K562 treated with DMSO at 1 percent for 4 hours (cell line): ENCODE measurements around the gene CBX1. TPM values are rescaled to one million over a fixed set of nuclear protein-coding genes. Genes with fewer than 3 reads are reported as not detected.

Experiments used
- total RNA-seq: library from RNA; unstranded; fragments of 300-600 nt; gene quantifications from 2 replicates; pipeline ENCODE4 v1.2.3, GENCODE V29; 2022; ENCODE audit not compliant: insufficient read depth

CBX1 gene
- 37.5 and 45.3 TPM in 2 replicates for total RNA-seq

DNA sequence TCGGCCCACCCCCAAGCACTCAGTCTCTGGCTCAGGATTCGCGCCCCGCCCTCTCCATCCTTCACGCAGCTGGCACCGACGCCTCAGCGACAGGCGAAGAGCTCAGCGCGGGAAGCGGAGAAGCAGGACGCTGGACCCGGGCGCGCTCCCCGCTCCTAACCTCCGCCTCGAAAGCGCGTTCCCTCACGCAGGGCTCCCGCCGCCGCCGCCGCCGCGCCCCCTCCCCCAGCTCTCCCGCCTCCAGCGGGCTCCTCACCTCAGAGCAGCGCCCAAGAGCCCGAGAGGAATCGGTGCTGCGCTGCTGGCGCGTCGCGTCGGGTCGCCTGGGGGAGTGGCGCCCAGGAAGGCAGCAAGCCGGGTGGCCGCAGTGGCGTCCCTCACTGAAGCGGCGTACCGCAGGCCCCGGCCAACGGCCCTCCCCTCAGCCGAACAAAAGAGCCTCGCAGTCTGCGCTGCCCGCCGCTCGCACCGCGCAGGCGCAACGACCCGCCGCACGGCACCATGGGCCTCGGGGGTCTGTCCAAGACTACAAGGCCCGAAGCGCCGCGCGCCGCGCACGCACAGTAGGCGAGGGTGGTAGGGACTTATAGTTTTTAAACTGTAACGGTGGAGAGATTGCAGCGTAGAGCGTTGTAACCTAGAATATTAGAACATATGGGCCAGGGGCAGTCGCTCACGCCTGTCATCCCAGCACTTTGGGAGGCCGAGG lies at the start of gene CBX1:
TSS of gene CBX1 (minus strand) at position 467 of the 709 bp plus-strand sequence. CDS start 24,474 bp downstream, outside the sequence.

DNA sequence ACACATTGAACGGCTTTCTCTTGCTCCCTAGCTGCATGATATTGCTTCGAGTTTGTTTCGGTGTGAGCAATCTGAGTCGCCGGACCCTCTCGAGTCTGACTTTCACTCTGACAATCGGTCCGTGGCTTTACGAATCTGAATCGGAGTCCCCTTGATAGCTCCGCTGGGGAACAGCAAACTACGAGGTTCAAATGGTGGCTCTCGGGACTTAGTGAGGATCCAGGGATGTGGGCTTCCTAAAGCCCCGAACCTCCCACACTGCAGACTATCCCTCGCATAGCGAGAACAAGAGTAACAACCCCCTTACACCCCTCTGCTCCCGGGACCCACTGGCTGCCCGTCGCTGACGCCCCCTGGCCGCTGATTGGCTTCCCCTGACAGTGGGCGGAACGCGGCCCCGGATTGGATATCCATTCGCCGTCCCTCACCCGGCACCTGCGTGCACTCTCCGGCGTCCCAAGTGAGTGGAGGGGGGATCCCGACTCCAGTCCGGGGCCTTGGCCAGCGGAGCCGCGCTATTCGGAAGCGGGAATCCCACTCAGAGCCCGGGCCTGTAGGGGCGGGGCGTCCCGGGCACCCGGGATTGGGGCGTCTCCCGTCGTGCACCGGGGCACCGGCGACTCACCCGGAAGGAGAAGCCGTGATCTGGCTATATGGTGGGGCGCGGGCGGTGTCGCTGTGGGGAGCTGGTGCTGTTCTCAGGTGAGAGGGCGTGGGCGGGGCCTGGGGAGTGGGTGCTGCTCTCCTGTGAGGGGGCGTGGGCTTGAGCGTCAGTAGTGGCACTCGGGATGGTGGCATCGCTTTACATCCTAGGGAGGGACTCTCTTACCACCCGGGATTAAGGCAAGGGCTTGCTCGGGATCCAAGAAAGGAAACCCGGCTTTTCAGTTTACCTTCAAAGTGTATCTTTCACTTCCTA lies 6.1 kb upstream of the CBX1 start, which contains the start of gene SNX11:
TSS of gene SNX11 (plus strand) at position 630 of the 919 bp plus-strand sequence. CDS start 4,278 bp downstream, outside the sequence.

DNA sequence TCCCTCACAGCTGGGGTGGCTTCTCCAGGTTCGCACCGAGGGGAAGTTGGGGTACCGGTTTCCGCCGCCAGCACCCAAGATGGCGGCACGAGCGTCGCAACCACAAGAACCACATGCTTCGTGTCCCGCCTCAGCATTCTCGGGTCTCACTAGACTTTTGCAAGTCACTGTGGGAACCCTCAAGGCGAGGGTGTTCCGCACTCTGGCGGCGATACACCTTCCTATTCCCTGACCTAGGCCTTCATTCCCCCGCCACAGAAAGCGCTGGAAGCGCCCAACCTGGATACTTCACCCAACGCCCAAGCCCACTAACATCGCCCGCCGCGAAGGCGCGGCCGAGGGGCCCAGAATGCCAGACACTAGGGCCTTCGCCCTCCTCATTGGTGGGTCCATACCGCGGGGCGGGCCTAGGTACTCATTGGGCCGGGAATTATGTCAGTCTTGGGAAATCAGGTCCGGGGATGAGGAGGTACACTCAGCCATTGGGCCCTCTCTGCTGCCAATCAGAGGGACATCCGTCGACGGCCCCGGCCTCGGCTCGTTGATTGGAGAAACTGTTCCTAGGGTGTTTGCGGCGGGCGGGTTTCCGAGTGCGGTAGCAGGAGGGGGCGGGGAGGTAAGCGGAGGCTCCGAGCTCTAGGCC lies 53.4 kb downstream of the CBX1 start, which contains the start of gene NFE2L1:
TSS of gene NFE2L1 (plus strand) at position 619 of the 643 bp plus-strand sequence. CDS start 2,760 bp downstream, outside the sequence.

DNA sequence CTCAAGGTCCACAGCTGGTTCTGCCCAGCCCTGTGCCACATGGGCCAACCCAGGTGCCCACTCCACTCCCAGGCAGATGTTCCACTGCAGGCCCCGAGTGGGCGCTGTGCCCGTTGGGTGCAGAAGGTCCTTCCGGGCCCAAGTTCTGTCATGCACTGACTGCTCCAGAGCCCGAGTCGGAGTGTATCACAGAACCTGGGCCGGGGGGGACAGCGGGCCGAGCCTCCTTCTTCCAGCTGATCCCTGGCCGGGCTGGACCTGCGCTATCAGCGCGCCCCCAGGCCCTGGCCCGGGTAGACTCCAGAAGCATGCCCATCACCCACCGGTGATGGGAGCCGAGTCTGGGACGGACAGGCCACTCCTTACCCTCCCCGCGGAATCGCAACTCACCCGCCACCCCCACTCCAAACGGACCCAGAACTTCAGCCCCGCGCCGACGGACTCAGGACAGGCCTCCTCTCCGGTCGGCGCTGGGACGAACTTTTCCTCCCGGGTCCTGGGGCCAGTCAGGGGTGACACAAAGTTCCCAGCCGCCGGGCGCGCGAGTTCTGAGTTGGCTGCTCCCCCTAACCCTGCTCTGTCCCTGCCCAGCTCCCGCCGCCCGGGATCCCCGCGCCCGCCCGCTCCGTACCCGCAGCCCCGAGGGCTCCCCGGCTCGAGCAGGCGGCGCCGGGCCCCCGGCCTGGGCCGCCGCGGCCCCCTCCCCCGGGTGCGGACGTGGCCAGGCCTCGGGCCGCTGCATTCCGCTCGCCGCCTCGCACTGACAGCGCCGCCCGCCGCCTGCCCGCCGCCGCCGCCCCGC lies 64.0 kb downstream of the CBX1 start, which contains the start of gene COPZ2:
TSS of gene COPZ2 (minus strand) at position 762 of the 802 bp plus-strand sequence. CDS start at position 742, 20 bp downstream.

Other genes starting within 250 kb of the CBX1 start
- 14.9 and 15.0 TPM in 2 replicates for gene SP2, start 205.2 kb downstream of the CBX1 start, total RNA-seq
- gene PNPO, start 159.9 kb downstream of the CBX1 start, total RNA-seq, result 7.3 and 8.2 TPM in 2 replicates
- not detected in 2 replicates for gene PRR15L, start 143.6 kb downstream of the CBX1 start, total RNA-seq
- gene CDK5RAP3, start 130.4 kb downstream of the CBX1 start, total RNA-seq, result 155 and 172 TPM in 2 replicates
- not detected in 2 replicates for gene COPZ2, start 63.7 kb downstream of the CBX1 start, total RNA-seq
- gene NFE2L1, start 53.1 kb downstream of the CBX1 start, total RNA-seq, result 151 and 167 TPM in 2 replicates
- 19.2 and 32.7 TPM in 2 replicates for gene SNX11, start 6.3 kb upstream of the CBX1 start, total RNA-seq